ENCODE results near the gene ANKRD31.

The ANKRD31 gene

DNA sequence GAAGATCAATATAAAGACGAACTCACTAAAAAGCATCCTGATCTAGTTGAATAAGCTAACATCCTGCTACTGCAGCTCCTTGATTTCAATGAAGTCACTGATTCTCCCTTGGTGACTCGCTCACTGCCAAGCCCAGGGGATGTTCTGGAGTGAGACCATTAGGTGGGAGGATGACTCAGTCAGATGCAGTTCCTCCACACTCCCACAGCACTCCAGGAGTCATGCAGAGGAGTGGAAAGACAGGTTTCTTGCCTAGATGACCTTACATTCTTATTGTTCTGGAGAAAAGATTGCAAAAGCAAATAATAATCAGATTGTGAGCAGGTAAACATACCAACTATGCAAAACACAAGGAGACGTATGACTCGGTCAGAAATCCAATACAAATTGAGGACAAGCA, 199.6 kb downstream of the ANKRD31 start:
- no peak for DNase-seq (ENCODE audit: low spot score)

DNA sequence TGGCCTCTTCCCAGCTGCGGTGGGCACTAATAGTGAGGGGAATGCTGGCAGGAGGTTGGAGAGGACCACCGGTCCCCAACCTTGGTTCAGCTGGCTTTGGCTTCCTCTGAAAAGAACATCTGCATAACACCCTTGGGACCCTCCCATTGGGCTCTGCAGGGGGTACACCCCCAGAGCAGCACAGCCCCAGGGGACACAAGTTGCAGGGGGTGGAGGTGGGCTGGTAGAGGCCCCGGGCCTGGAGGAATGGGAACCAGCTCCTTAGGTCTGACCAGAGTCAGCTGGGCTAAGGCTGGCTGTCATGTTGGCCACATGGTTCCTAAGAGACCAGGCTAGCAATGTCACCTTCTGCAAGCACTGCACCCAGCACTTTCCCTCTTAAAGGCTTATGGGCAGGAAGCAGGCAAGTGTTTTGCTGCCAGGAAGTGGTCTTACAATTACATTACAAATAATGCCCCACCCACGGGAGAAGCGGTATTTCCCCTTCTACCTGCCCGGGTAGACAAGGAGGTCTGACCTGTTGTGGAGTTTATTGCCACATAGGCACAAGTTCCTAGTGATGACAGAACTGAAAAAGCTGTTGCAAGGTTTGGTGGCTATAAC, 202.4 kb downstream of the ANKRD31 start:
- DNase-seq (ENCODE audit: low spot score) = no peak

DNA sequence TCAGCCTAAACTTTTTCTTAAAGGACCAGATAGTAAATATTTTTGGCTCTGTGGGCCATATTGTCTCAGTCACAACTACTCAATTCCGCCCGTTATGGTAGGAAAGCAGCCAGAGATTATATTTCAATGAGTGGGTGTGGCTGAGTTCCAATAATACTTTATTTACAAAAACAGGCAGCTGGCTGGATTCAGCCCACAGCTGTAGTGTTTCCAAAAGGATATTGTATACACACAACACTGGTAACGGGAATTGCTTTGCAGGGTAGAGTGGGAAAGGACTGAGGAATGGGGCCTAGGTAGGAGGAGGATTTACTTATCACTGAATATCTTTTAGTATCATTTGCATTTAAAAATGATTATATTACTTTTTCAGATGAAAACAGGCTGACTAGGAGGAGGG, 205.3 kb downstream of the ANKRD31 start:
- no peak for DNase-seq (ENCODE audit: low spot score)

DNA sequence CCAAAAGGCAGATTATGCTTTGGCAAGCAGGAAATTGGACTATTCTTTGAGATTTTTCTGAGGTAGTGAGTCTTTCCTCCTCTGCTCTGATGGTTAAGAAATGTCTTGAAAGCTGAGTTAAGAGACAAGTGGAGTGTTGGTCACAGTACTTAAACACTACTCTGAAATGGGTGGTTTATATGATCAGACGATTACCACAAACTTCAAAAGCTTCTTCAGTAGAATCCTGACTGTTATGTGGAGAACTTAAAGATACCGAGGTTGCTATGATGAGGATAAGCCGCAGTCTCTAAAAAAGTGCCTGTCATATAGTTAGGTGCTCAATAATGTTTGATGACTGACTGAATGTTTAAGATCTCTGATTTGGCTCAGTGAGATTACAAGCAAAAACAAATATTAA, 208.6 kb downstream of the ANKRD31 start:
- no peak for DNase-seq (ENCODE audit: low spot score)

DNA sequence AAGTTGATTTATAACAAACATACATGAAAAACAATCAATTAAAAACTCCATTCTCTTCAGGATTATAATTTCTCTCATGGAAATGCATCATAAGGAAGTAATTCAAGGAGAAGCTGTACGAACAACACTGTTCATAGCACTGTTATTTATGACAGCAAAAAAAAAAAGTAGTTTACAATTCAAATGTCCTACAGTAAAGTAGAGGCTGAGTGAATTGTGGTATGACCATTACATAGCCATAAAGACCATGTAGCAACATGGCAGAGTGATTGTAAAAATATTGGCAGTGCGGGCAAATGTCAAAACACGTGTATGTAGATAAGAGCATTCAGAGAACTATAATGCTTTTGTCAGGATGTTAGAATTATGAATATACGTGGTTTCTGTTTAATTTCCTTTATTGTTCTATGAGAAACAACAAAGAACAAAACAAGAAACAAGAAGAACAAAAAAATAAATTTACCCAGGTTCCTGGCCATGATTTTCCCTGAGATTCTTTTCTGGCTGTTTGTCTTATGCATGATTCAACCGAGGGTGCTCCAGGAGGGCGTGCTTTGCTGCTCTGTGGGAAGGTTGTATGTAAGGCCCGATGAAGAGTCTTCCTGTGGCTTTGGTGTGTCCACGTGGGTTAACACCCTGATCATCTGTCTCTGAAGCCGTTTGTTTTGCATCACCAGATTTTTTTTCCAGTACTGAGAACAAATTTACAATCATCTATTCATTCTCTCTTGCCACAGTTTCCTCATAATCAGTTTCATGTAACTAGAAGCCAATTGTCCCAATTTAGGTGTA, 213.1 kb downstream of the ANKRD31 start:
- no peak for DNase-seq (ENCODE audit: low spot score)

DNA sequence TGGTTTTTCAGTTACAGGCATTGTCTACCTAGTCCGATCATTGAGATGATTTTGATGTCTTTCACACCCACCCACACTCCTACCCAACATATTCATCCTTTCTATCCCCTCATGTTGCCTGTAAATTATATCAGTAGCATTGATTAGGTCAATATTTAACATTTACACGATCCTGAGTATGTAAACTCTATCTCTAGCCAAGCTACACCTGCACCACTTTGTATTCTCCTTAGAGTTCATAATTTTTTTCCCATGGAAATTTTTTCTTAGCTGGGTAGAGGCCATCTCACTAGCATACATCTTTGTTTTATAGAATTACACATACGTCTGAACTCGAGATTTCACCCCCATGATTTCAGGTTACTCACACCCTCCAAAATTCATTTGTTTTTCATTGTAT, 214.9 kb downstream of the ANKRD31 start:
- DNase-seq (ENCODE audit: low spot score) = no peak

DNA sequence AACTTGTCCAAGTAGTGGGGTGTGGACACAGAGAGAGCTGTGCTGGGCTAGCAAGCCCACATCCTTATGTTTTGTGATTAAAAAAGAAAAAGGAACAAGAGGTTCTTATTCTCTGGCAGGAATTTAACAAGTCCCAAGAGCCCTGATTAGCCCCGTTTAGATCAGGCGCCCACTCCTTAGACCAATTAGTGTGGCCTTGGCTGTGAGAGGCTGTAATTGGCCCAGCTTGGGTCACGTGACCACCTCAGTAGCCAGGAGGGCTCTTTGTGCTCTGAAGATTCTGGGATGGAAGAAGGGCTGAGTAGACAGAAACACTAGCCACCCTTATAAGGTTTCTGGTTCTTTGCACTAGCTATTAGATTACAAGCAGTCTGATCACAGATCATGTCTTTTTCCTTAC, 215.5 kb downstream of the ANKRD31 start:
- DNase-seq (ENCODE audit: low spot score) = no peak

DNA sequence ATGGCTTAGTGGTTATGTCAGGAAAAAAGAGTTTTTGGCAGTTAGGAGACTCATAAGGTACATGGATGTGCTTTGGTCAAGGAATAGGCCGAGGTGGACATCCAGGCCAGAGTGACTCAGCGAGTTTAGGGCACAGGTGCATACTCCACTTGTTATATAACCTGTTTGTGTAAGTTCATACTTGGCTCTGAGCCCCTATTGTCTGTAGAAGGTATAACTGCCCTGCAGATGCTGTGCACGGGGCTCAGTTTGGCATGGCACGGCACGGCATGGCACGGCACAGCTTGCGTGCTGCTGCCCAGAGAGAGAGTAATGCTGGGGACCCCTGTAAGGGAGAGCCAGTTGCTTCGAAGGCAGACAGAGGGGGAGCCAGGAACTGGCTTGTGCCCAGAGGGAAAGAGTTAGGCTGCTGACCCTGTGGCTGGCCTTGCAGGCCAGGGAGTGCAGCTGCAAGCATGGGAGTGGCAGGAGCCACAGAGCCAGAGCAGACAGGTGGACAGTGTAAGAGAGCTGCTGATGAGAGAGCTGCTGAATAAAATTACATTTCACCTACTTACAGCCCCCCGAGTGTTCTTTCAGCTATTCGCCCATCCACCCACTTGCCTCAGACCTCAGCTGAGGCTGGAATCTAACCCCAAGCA, 216.5 kb downstream of the ANKRD31 start:
- DNase-seq (ENCODE audit: low spot score) = no peak

DNA sequence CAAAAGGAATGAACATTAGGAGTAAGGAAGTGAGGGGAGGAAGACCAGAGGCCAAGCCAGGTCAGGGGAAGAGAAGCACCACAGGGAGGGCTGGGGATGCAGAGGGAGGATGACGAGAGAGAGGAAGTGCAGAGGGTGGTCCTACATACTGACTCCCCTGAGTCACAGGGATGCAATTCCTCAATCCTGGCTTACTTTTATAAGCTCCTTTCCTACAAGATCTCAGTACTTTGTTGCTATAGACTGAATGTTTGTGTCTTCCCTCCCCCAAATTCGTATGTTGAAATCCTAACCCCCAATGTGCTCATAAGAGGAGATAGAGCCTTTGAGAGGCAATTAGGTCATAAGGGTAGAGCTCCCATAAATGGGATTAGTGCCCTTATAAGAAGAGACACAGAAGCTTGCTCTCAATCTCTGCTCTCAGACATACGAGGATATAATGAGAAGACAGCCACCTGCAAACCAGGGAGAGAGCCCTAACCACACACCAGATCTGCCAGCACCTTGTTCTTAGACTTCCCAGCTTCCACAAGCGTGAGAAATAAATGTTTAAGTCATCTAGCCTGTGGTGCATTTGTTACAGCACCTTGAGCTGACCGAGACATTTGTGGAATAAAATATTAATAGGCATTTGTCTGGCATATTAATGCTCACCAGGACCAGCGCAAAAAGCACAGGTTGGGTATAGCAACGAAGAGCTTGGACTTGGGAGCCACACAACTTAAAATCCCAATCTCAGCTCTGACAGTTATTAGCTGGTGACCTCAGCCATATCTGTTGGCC, 217.7 kb downstream of the ANKRD31 start:
- no peak for DNase-seq (ENCODE audit: low spot score)

Data from hematopoietic multipotent progenitor cell treated with erythropoietin and hydrocortisone succinate and interleukin-3 and kit ligand, for 17 days (in vitro differentiated cells).